Measurements from ENCODE around the gene USP47. TPM values are rescaled to one million over a fixed set of nuclear protein-coding genes. Genes with fewer than 3 reads are reported as not detected.

The USP47 gene
- total RNA-seq, 1 experiment from 2014 or later, result 45.9 TPM

GRCh38 chr11:11931461-11932055 is 89.8 kb downstream of the USP47 start:
- DNase-seq (ENCODE audit: low spot score), result peak; percentile 68
- no peak overlapping the region for H3K4me3 ChIP-seq (ENCODE audit: low read depth, low read length, poor library complexity, severe bottlenecking)
- no peaks in the 10 kb centered on the region for H3K4me1 ChIP-seq (ENCODE audit: insufficient read depth, low read length, poor library complexity, severe bottlenecking)
- H3K27me3 ChIP-seq (replicated peaks; ENCODE audit: insufficient read depth, low read depth, low read length, poor library complexity), result no peaks in the 10 kb centered on the region
- TF ChIP-seq EZH2 (IDR thresholded peaks at IDR 0.05; ENCODE audit: borderline replicate concordance, low read depth, low read length, poor library complexity, severe bottlenecking) (no peak), CTCF (conservative IDR thresholded peaks at IDR 0.05; ENCODE audit: low read depth, low read length) (peak; percentile 71)
- ChIA-PET POLR2A (ENCODE audit: low non-redundant PET) (no interaction called here), CTCF (interaction anchor here (0.6 to 1.2 kb wide), 2 partner anchors 111 to 113 kb away, joined by 4 to 15 read pairs; no protein-coding TSS in a partner anchor)
- H3K9me3 ChIP-seq (ENCODE audit: low read depth, low read length, poor library complexity, severe bottlenecking), result no peaks in the 10 kb centered on the region
- H3K36me3 ChIP-seq (ENCODE audit: insufficient read depth, low read length, poor library complexity, severe bottlenecking), result peaks cover 35% of the 10 kb centered on the region
- BruUV-seq (replicated peaks), result no TSS peak
- no peak overlapping the region for H3K27ac ChIP-seq (ENCODE audit: low read depth, low read length, poor library complexity, severe bottlenecking)
- intact Hi-C loops (cut with micrococcal nuclease; ENCODE audit: unreplicated experiment), result loop anchor here (1.0 to 10.0 kb wide), 2 partner anchors 113 to 353 kb away; no protein-coding TSS in a partner anchor

GRCh38 chr11:11935536-11935935 is 93.8 kb downstream of the USP47 start:
- ChIA-PET CTCF (no interaction called here), POLR2A (ENCODE audit: low non-redundant PET) (no interaction called here)
- H3K9me3 ChIP-seq (ENCODE audit: low read depth, low read length, poor library complexity, severe bottlenecking), result no peaks in the 10 kb centered on the region
- no peak for DNase-seq (ENCODE audit: low spot score)
- H3K27ac ChIP-seq (ENCODE audit: low read depth, low read length, poor library complexity, severe bottlenecking), result no peak overlapping the region
- H3K4me3 ChIP-seq (ENCODE audit: low read depth, low read length, poor library complexity, severe bottlenecking), result no peak overlapping the region
- BruUV-seq (replicated peaks), result no TSS peak
- intact Hi-C loops (cut with micrococcal nuclease; ENCODE audit: unreplicated experiment), result loop anchor here (10.0 kb wide), 1 partner anchor 349 kb away; no protein-coding TSS in a partner anchor
- peaks cover 46% of the 10 kb centered on the region for H3K36me3 ChIP-seq (ENCODE audit: insufficient read depth, low read length, poor library complexity, severe bottlenecking)
- H3K27me3 ChIP-seq (replicated peaks; ENCODE audit: insufficient read depth, low read depth, low read length, poor library complexity), result no peaks in the 10 kb centered on the region
- H3K4me1 ChIP-seq (ENCODE audit: insufficient read depth, low read length, poor library complexity, severe bottlenecking), result no peaks in the 10 kb centered on the region
- no peak for TF ChIP-seq CTCF (conservative IDR thresholded peaks at IDR 0.05; ENCODE audit: low read depth, low read length)
- TF ChIP-seq EZH2 (IDR thresholded peaks at IDR 0.05; ENCODE audit: borderline replicate concordance, low read depth, low read length, poor library complexity, severe bottlenecking), result no peak

GRCh38 chr11:11937433-11937832 is 95.7 kb downstream of the USP47 start:
- POLR2A ChIA-PET (ENCODE audit: low non-redundant PET), result no interaction called here
- BruUV-seq (replicated peaks), result no TSS peak

More at GRCh38 chr11:11937433-11937832, 95.7 kb downstream of the USP47 start:
- Histone ChIP-seq H3K27me3 (replicated peaks; ENCODE audit: insufficient read depth, low read depth, low read length, poor library complexity) (no peaks in the 10 kb centered on the region), H3K36me3 (ENCODE audit: insufficient read depth, low read length, poor library complexity, severe bottlenecking) (peaks cover 49% of the 10 kb centered on the region), H3K4me1 (ENCODE audit: insufficient read depth, low read length, poor library complexity, severe bottlenecking) (no peaks in the 10 kb centered on the region), H3K27ac (ENCODE audit: low read depth, low read length, poor library complexity, severe bottlenecking) (no peak overlapping the region), H3K9me3 (ENCODE audit: low read depth, low read length, poor library complexity, severe bottlenecking) (no peaks in the 10 kb centered on the region), H3K4me3 (ENCODE audit: low read depth, low read length, poor library complexity, severe bottlenecking) (no peak overlapping the region)
- DNase-seq (ENCODE audit: low spot score), result no peak
- CTCF ChIA-PET, result no interaction called here
- intact Hi-C loops (cut with micrococcal nuclease; ENCODE audit: unreplicated experiment), result loop anchor here (10.0 kb wide), 1 partner anchor 347 kb away; no protein-coding TSS in a partner anchor
- no peak for TF ChIP-seq EZH2 (IDR thresholded peaks at IDR 0.05; ENCODE audit: borderline replicate concordance, low read depth, low read length, poor library complexity, severe bottlenecking)
- no peak for TF ChIP-seq CTCF (conservative IDR thresholded peaks at IDR 0.05; ENCODE audit: low read depth, low read length)
